Endothelial cell of umbilical vein (primary cell): ENCODE results near the gene SH3GL3. TPM values are rescaled to one million over a fixed set of nuclear protein-coding genes. Genes with fewer than 3 reads are reported as not detected.

ENCODE experiments used
- BruUV-seq: library from RNA; stranded (reverse); fragments of 400-500 nt; replicated peaks from 2 replicates; lab custom pipeline; 2021; lab: Mats Ljungman, UMichigan
- CTCF ChIA-PET: fragments of 300-600, 350-600 bp; sonication (Branson Sonifier 250); formaldehyde crosslinking; loops from one replicate; lab custom pipeline; 2021; ENCODE audit warnings: antibody characterized with exemption, inconsistent platforms; lab: Charles Lee
- POLR2A ChIA-PET: fragments of 300-600, 350-600 bp; sonication (Branson Sonifier 250); formaldehyde crosslinking; loops from one replicate; lab custom pipeline; 2021; ENCODE audit warnings: antibody characterized with exemption, inconsistent platforms; lab: Charles Lee
- DNase-seq: peaks from one replicate; pipeline ENCODE4 v3.0.0-alpha.2; 2011; ENCODE audit warnings: low read depth, low spot score
- FAIRE-seq: peaks from 2 replicates; lab custom pipeline; 2011; peaks lifted over from hg19 to GRCh38; lab: Jason Lieb, UNC
- H2AFZ ChIP-seq: 2 replicates; pipeline ENCODE4 v1.6.0; 2012; ENCODE audit warnings: low read depth, low read length, control low read depth, inconsistent platforms
- H3K27ac ChIP-seq: 2 replicates; pipeline ENCODE4 v1.5.1; 2011; ENCODE audit warnings: low read depth, mild to moderate bottlenecking, control low read depth, low read length, moderate library complexity; ENCODE audit not compliant: insufficient read depth
- H3K27me3 ChIP-seq, 2 experiments: 2 replicates each; pipeline versions ENCODE4 v1.6.0 to v1.6.1; 2011; ENCODE audit warnings: low read length in 2 of 2, mixed read lengths in 1 of 2; ENCODE audit not compliant: control insufficient read depth in 2 of 2, insufficient read depth in 2 of 2
- H3K36me3 ChIP-seq, 2 experiments: 2 replicates in 1 of 2; 3 replicates in 1 of 2; pipeline ENCODE4 v1.5.1; 2011; ENCODE audit warnings: low read length in 2 of 2, mild to moderate bottlenecking in 1 of 2, moderate library complexity in 1 of 2; ENCODE audit not compliant: control insufficient read depth in 2 of 2, insufficient read depth in 2 of 2; ENCODE audit errors: extremely low read depth in 1 of 2
- H3K4me1 ChIP-seq: 3 replicates; pipeline ENCODE4 v1.5.1; 2011; ENCODE audit warnings: mild to moderate bottlenecking, low read length; ENCODE audit not compliant: control insufficient read depth, insufficient read depth; ENCODE audit errors: extremely low read depth
- H3K4me2 ChIP-seq: 2 replicates; pipeline ENCODE4 v1.6.1; 2011; ENCODE audit warnings: low read length, control low read depth, mixed read lengths; ENCODE audit not compliant: insufficient read depth
- H3K4me3 ChIP-seq, 3 experiments: fragments of 200-600 bp in 1 of 3; sonication (generic), shearing (Covaris generic) in 1 of 3; replicated peaks in 1 of 3; 2 replicates each; pipeline ENCODE4 v1.5.1; 2011 to 2016; ENCODE audit warnings: control low read depth in 3 of 3, low read length in 3 of 3, mild to moderate bottlenecking in 2 of 3, inconsistent platforms in 1 of 3, low read depth in 1 of 3, moderate library complexity in 1 of 3; ENCODE audit not compliant: insufficient read depth in 1 of 3
- H3K79me2 ChIP-seq: 2 replicates; pipeline ENCODE4 v1.6.0; 2012; ENCODE audit warnings: low read length, inconsistent platforms; ENCODE audit not compliant: control insufficient read depth, insufficient read depth
- H3K9ac ChIP-seq: replicated peaks from 2 replicates; pipeline ENCODE3; 2011; ENCODE audit warnings: low read length, control low read depth; ENCODE audit not compliant: insufficient read depth; ENCODE audit errors: extremely low read depth
- H3K9me1 ChIP-seq: replicated peaks from 3 replicates; pipeline ENCODE4 v1.6.0; 2011; ENCODE audit warnings: mild to moderate bottlenecking, low read length; ENCODE audit not compliant: control insufficient read depth, insufficient read depth; ENCODE audit errors: extremely low read depth
- H3K9me3 ChIP-seq: replicated peaks from 2 replicates; pipeline ENCODE4 v1.5.1; 2012; ENCODE audit warnings: low read length, inconsistent platforms; ENCODE audit not compliant: control insufficient read depth, insufficient read depth
- H4K20me1 ChIP-seq: replicated peaks from 2 replicates; pipeline ENCODE3; 2011; ENCODE audit warnings: mild to moderate bottlenecking, low read length; ENCODE audit not compliant: control insufficient read depth, insufficient read depth; ENCODE audit errors: extremely low read depth
- CTCF ChIP-seq, 2 donors: IDR thresholded peaks; 1 replicate in 1 of 2; 2 replicates in 1 of 2; pipeline ENCODE4 v1.5.1; 2011; ENCODE audit warnings: low read length in 2 of 2, mild to moderate bottlenecking in 2 of 2, moderate library complexity in 2 of 2, control low read depth in 1 of 2, inconsistent platforms in 1 of 2, low read depth in 1 of 2; ENCODE audit not compliant: insufficient read depth in 1 of 2; ENCODE audit errors: extremely low read depth in 1 of 2
- EZH2 ChIP-seq: IDR thresholded peaks from 2 replicates; pipeline ENCODE4 v1.6.1; 2012; ENCODE audit warnings: borderline replicate concordance, low read depth, mild to moderate bottlenecking, moderate library complexity, low read length, inconsistent platforms; ENCODE audit not compliant: severe bottlenecking
- FOS ChIP-seq: IDR thresholded peaks from 2 replicates; pipeline ENCODE4 v1.6.1; 2011; ENCODE audit warnings: mild to moderate bottlenecking, low read length, moderate library complexity, borderline replicate concordance; ENCODE audit not compliant: insufficient read depth
- GATA2 ChIP-seq: IDR thresholded peaks from 2 replicates; pipeline ENCODE4 v1.7.0; 2011; ENCODE audit warnings: low read depth, mild to moderate bottlenecking, moderate library complexity, mixed read lengths, low read length; ENCODE audit not compliant: insufficient read length, insufficient read depth
- JUN ChIP-seq: IDR thresholded peaks from 2 replicates; pipeline ENCODE4 v1.6.1; 2011; ENCODE audit warnings: borderline replicate concordance, low read depth; ENCODE audit not compliant: insufficient read length, insufficient read depth
- MAX ChIP-seq: IDR thresholded peaks from 2 replicates; pipeline ENCODE4 v1.6.1; 2011; ENCODE audit not compliant: insufficient read depth, insufficient read length
- MYC ChIP-seq: IDR thresholded peaks from one replicate; pipeline ENCODE4 v1.6.1; 2011; ENCODE audit warnings: mild to moderate bottlenecking, low read depth, low read length
- POLR2A ChIP-seq: IDR thresholded peaks from 2 replicates; pipeline ENCODE4 v1.6.1; 2012; ENCODE audit warnings: low read depth, mild to moderate bottlenecking, control low read depth, low read length
- POLR2AphosphoS5 ChIP-seq: IDR thresholded peaks from 2 replicates; pipeline ENCODE4 v1.6.1; 2012; ENCODE audit warnings: low read depth, mild to moderate bottlenecking, control low read depth, low read length, moderate library complexity; ENCODE audit not compliant: insufficient read depth
- dilution Hi-C: fragments of 300-500 bp; cut with MboI; formaldehyde crosslinking; loops from one replicate; pipeline ENCODE4 v1.15.0; 2019; ENCODE audit warnings: low sequenced_read_pairs; ENCODE audit not compliant: extremely low pct_ligation_motif_present
- intact Hi-C: fragments of 100-400 bp; cut with micrococcal nuclease; formaldehyde crosslinking; loops from one replicate; pipeline ENCODE4 v1.10.0; 2022
- polyA plus RNA-seq, 4 experiments: library from polyadenylated mRNA; depleted of rRNA in 3 of 4; stranded (reverse) in 3 of 4; unstranded in 1 of 4; fragments of >200 nt; gene quantifications; 2 replicates each; pipeline versions ENCODE4 v1.2.1 to v1.2.3, GENCODE V29; 2011 to 2012; ENCODE audit warnings: missing spikeins in 1 of 4
- total RNA-seq: library from RNA; stranded (reverse); gene quantifications from 2 replicates; pipeline ENCODE4 v1.2.3, GENCODE V29; 2021

SH3GL3 gene
- total and polyA plus RNA-seq, 2 donors (not counting 3 experiments of a cell fraction or from before 2014, with no cell fraction given) = not detected

- Histone ChIP-seq H2AFZ (no peak overlapping the region), H3K9me3 (no peaks in the 10 kb centered on the region), H3K4me3 (no peak overlapping the region), H3K79me2 (no peaks in the 10 kb centered on the region), H3K36me3 (no peaks in the 10 kb centered on the region), H3K4me2 (no peak overlapping the region), H3K9ac (no peak overlapping the region), H4K20me1 (no peaks in the 10 kb centered on the region), H3K9me1 (no peaks in the 10 kb centered on the region), H3K27ac (no peak overlapping the region), H3K27me3 (no peaks in the 10 kb centered on the region), H3K4me1 (no peaks in the 10 kb centered on the region)
- dilution Hi-C loops = no loop called here
- intact Hi-C loops = no loop called here
- POLR2A ChIA-PET = no interaction called here
- no peak for FAIRE-seq
- no peak for DNase-seq
- CTCF ChIA-PET = no interaction called here
- BruUV-seq = no TSS peak
- TF ChIP-seq CTCF (IDR thresholded peaks at IDR 0.05; ENCODE audit: extremely low read depth in 1 of 2, insufficient read depth in 1 of 2, low read depth in 1 of 2, low read length in 2 of 2) (no peak), POLR2AphosphoS5 (no peak), GATA2 (no peak), EZH2 (no peak), MAX (no peak), POLR2A (no peak), MYC (no peak), JUN (no peak), FOS (no peak)
These were observed 69.8 kb downstream of the SH3GL3 start for GRCh38 chr15:83516935-83517334.
